Measurements from ENCODE around the gene ANXA4. TPM values are rescaled to one million over a fixed set of nuclear protein-coding genes. Genes with fewer than 3 reads are reported as not detected.
"Not testable (repeated sequence)": the region's sequence is repeated elsewhere in the genome, so short reads cannot be mapped to it uniquely, and the experiment has no call there.

Gene ANXA4
- total RNA-seq, 1 donor from 2014 or later: 4.7 TPM

- Histone ChIP-seq H3K79me2 (ENCODE audit: low read depth) (no peaks in the 10 kb centered on the region), H3K9me3 (ENCODE audit: low read depth) (no peaks in the 10 kb centered on the region), H3K4me1 (no peaks in the 10 kb centered on the region), H4K20me1 (ENCODE audit: low read depth) (no peaks in the 10 kb centered on the region), H3F3A (ENCODE audit: low read depth) (no peaks in the 10 kb centered on the region), H3K27ac (no peak overlapping the region), H3K27me3 (no peaks in the 10 kb centered on the region), H3K9ac (no peak overlapping the region), H2AFZ (replicated peaks) (no peak overlapping the region), H3K4me3 (no peak overlapping the region), H3K4me2 (no peak overlapping the region), H3K36me3 (no peaks in the 10 kb centered on the region)
- Mint-ChIP-seq H3K4me1 (no peaks in the 10 kb centered on the region), H3K27me3 (ENCODE audit: insufficient read depth, low read depth) (no peaks in the 10 kb centered on the region), H3K27ac (no peak overlapping the region), H3K36me3 (no peaks in the 10 kb centered on the region), H3K4me3 (no peak overlapping the region), H3K9me3 (no peaks in the 10 kb centered on the region)
- no peak for TF ChIP-seq EZH2 (IDR thresholded peaks at IDR 0.05)
- no peak for TF ChIP-seq EZH2phosphoT487 (IDR thresholded peaks at IDR 0.05)
- TF ChIP-seq, protein P1, sequence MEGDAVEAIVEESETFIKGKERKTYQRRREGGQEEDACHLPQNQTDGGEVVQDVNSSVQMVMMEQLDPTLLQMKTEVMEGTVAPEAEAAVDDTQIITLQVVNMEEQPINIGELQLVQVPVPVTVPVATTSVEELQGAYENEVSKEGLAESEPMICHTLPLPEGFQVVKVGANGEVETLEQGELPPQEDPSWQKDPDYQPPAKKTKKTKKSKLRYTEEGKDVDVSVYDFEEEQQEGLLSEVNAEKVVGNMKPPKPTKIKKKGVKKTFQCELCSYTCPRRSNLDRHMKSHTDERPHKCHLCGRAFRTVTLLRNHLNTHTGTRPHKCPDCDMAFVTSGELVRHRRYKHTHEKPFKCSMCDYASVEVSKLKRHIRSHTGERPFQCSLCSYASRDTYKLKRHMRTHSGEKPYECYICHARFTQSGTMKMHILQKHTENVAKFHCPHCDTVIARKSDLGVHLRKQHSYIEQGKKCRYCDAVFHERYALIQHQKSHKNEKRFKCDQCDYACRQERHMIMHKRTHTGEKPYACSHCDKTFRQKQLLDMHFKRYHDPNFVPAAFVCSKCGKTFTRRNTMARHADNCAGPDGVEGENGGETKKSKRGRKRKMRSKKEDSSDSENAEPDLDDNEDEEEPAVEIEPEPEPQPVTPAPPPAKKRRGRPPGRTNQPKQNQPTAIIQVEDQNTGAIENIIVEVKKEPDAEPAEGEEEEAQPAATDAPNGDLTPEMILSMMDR (IDR thresholded peaks at IDR 0.05): no peak
- DNase-seq (ENCODE audit: low spot score): no peak
These were observed 7.8 kb upstream of the ANXA4 start for GRCh38 chr2:69734035-69734611.

DNA sequence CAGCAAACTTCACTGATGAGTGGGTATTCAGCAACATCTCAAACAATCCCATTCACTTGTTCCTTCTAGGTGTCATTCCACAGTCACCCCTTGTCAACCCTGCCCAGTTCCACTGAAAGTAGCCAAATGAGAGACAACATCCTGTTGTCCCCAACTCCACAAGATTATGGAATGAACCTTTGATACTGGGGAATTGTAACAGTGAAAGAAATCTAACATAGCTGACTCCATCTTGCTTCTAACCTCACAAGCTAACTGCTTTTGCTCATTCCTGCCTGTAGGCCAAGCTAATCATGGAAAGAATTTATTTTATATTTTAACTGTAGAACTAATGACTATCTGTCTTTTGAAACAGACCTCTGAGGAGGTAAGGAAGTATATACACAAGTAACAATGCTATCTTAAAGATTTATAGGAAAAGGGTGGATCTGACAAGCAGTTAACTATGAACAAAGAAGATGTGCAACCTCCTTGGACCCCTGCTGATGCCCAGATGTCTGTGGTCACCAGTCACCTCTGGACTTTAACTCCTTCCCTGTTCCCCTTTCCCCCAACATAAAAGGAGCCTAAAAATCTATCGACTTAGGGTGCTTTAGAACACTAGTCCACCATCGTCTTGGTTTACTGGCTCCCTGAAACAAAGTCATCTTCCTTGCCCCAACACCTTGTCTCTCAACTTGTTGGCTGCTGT, 6.9 kb upstream of the ANXA4 start:
- Histone ChIP-seq H3K27ac (no peak overlapping the region), H3K4me2 (no peak overlapping the region), H4K20me1 (ENCODE audit: low read depth) (no peaks in the 10 kb centered on the region), H3K4me3 (no peak overlapping the region), H3K9me3 (ENCODE audit: low read depth) (no peaks in the 10 kb centered on the region), H3K4me1 (no peaks in the 10 kb centered on the region), H3K9ac (no peak overlapping the region), H3K27me3 (no peaks in the 10 kb centered on the region), H3F3A (ENCODE audit: low read depth) (no peaks in the 10 kb centered on the region), H2AFZ (replicated peaks) (no peak overlapping the region), H3K36me3 (no peaks in the 10 kb centered on the region), H3K79me2 (ENCODE audit: low read depth) (no peaks in the 10 kb centered on the region)
- H3K4me1 Mint-ChIP-seq: no peaks in the 10 kb centered on the region
- no peaks in the 10 kb centered on the region for H3K9me3 Mint-ChIP-seq
- no peak overlapping the region for H3K27ac Mint-ChIP-seq
- no peak for DNase-seq (ENCODE audit: low spot score)
- no peaks in the 10 kb centered on the region for H3K27me3 Mint-ChIP-seq (ENCODE audit: insufficient read depth, low read depth)
- TF ChIP-seq EZH2phosphoT487 (IDR thresholded peaks at IDR 0.05) (no peak), EZH2 (IDR thresholded peaks at IDR 0.05) (no peak)
- TF ChIP-seq, protein P1 (IDR thresholded peaks at IDR 0.05): no peak
- no peaks in the 10 kb centered on the region for H3K36me3 Mint-ChIP-seq
- H3K4me3 Mint-ChIP-seq: no peak overlapping the region

- H3K9me3 Mint-ChIP-seq: no peaks in the 10 kb centered on the region
- H3K36me3 Mint-ChIP-seq: no peaks in the 10 kb centered on the region
These were observed 6.2 kb upstream of the ANXA4 start for GRCh38 chr2:69735686-69736085.

GRCh38 chr2:69738149-69738548, 3.8 kb upstream of the ANXA4 start:
- not testable (repeated sequence) for H3K4me3 Mint-ChIP-seq, H3K27ac Mint-ChIP-seq, H3K4me2 ChIP-seq

More at GRCh38 chr2:69735686-69736085, 6.2 kb upstream of the ANXA4 start:
- Histone ChIP-seq H3K4me2 (no peak overlapping the region), H3F3A (ENCODE audit: low read depth) (no peaks in the 10 kb centered on the region), H3K4me3 (no peak overlapping the region), H2AFZ (replicated peaks) (no peak overlapping the region), H4K20me1 (ENCODE audit: low read depth) (no peaks in the 10 kb centered on the region), H3K9ac (no peak overlapping the region), H3K27me3 (peaks cover 1% of the 10 kb centered on the region), H3K4me1 (no peaks in the 10 kb centered on the region), H3K36me3 (no peaks in the 10 kb centered on the region), H3K79me2 (ENCODE audit: low read depth) (no peaks in the 10 kb centered on the region), H3K27ac (no peak overlapping the region), H3K9me3 (ENCODE audit: low read depth) (no peaks in the 10 kb centered on the region)
- Mint-ChIP-seq H3K27ac (no peak overlapping the region), H3K4me1 (no peaks in the 10 kb centered on the region), H3K27me3 (ENCODE audit: insufficient read depth, low read depth) (no peaks in the 10 kb centered on the region), H3K4me3 (no peak overlapping the region)
- DNase-seq (ENCODE audit: low spot score): no peak
- no peak for TF ChIP-seq EZH2phosphoT487 (IDR thresholded peaks at IDR 0.05)

More at GRCh38 chr2:69738149-69738548, 3.8 kb upstream of the ANXA4 start:
- H2AFZ ChIP-seq (replicated peaks); H3K9ac ChIP-seq; H3K36me3 Mint-ChIP-seq; H4K20me1 ChIP-seq (ENCODE audit: low read depth); H3F3A ChIP-seq (ENCODE audit: low read depth); H3K9me3 Mint-ChIP-seq; H3K27me3 Mint-ChIP-seq (ENCODE audit: insufficient read depth, low read depth); H3K36me3 ChIP-seq; H3K4me1 ChIP-seq; DNase-seq (ENCODE audit: low spot score); H3K4me3 ChIP-seq; H3K9me3 ChIP-seq (ENCODE audit: low read depth); H3K4me1 Mint-ChIP-seq; H3K27ac ChIP-seq; H3K79me2 ChIP-seq (ENCODE audit: low read depth): not testable (repeated sequence)
- peaks cover 26% of the 10 kb centered on the region for H3K27me3 ChIP-seq
